Cardiac muscle cell (in vitro differentiated cells and primary cell): ENCODE data around the gene SLK. TPM values are rescaled to one million over a fixed set of nuclear protein-coding genes. Genes with fewer than 3 reads are reported as not detected.

Source experiments
- DNase-seq, 2 donors: peaks; one replicate each; pipeline versions ENCODE4 v3.0.0 to v3.0.0-alpha.2; 2010 to 2017; ENCODE audit warnings: low read depth in 1 of 2, low spot score in 1 of 2
- H3K27ac ChIP-seq: fragments of 200-600 bp; sonication (generic); 2 replicates; pipeline ENCODE4 v1.5.1; 2016
- H3K27me3 ChIP-seq: fragments of 200-600 bp; sonication (generic); 2 replicates; pipeline ENCODE4 v1.6.0; 2016; ENCODE audit warnings: control low read depth
- H3K36me3 ChIP-seq: fragments of 200-600 bp; sonication (generic); 2 replicates; pipeline ENCODE4 v1.5.1; 2016; ENCODE audit warnings: control low read depth
- H3K4me1 ChIP-seq: fragments of 200-600 bp; sonication (generic); 2 replicates; pipeline ENCODE4 v1.8.1; 2017; ENCODE audit warnings: low read depth, mild to moderate bottlenecking, mixed run types
- H3K4me3 ChIP-seq: fragments of 200-600 bp; sonication (generic); 2 replicates; pipeline ENCODE4 v1.5.1; 2016; ENCODE audit warnings: mild to moderate bottlenecking
- H3K9me3 ChIP-seq: fragments of 200-600 bp; sonication (generic); 2 replicates; pipeline ENCODE4 v1.5.1; 2017; ENCODE audit warnings: low read depth, mild to moderate bottlenecking, control low read depth
- CTCF ChIP-seq: IDR thresholded peaks from 2 replicates; pipeline ENCODE4 v1.5.1; 2012; ENCODE audit warnings: low read depth, mild to moderate bottlenecking, low read length
- polyA plus RNA-seq: library from polyadenylated mRNA; unstranded; fragments of >200 nt; fragmentation: Nextera tagmentation; extraction: Ambion mirVana; gene quantifications from 2 replicates; pipeline ENCODE4 v1.2.1, GENCODE V29; 2016
- total RNA-seq: library from RNA; depleted of rRNA; stranded (reverse); fragments of >200 nt; gene quantifications from 2 replicates; pipeline ENCODE4 v1.2.3, GENCODE V29; 2016

SLK gene
- total and polyA plus RNA-seq, 2 experiments from 2014 or later = 24.1 to 43.8 TPM

DNA sequence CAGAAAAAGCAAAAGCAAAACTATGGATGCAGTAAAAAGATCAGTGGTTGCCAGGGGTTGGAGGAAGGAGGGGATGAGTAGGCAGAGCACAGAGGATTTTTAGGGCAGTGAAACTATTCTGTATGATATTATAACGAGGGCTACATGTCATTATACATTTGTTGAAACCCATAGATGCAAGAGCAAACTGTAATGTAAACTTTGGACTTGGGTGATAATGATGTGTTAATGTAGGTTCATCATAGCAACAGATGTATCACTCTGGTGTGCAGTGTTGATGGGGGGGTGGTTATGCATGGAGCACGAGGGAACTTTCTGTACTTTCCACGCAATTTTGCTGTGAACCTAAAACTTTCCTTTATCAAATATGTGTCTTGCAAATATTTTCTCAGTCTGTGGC, 23.2 kb downstream of the SLK start:
- Histone ChIP-seq H3K4me1 (peaks cover 18% of the 10 kb centered on the region), H3K27me3 (no peaks in the 10 kb centered on the region), H3K4me3 (no peak overlapping the region), H3K27ac (no peak overlapping the region), H3K9me3 (no peaks in the 10 kb centered on the region), H3K36me3 (peaks cover 7% of the 10 kb centered on the region)
- no peak for DNase-seq
- no peak for TF ChIP-seq CTCF

- no peak for TF ChIP-seq CTCF
Observed at GRCh38 chr10:103990531-103990930, 23.6 kb downstream of the SLK start.

DNA sequence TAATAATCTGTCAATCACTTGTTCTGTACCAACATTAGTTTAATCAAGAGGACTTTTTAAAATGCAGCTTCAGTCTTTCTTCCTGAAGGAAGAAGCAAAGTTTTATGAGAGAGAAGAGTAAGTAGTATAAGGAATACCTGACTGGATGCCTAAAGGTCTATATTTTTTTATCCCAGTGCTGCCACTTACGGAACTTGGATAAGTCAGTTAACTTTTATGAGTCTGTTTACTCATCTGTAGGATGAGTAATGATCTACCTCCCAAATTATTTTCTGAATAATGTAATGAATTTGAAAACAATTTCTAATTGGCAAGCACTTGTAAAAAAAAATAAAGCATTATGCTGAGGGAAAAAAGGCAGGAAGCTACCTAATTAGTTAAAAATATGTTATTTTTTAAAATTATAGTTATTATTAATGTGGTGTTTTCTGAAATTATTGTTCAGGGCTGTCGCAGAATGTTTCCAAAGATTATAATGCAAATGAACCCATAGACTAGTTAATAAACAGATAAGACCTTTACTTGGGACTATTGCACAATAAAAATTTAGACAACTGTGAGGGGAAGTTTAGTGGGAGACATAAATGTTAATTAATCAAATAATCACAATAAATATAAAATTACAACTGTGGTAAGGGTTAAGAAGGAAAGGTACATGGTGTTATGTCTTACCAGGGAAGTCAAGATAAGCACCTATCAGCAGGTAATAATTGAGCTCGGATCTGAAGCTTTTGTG, 24.6 kb downstream of the SLK start:
- no peaks in the 10 kb centered on the region for H3K9me3 ChIP-seq
- peaks cover 18% of the 10 kb centered on the region for H3K4me1 ChIP-seq
- H3K27ac ChIP-seq = no peak overlapping the region
- H3K4me3 ChIP-seq = no peak overlapping the region
- peaks cover 7% of the 10 kb centered on the region for H3K36me3 ChIP-seq
- TF ChIP-seq CTCF = no peak
- DNase-seq = no peak
- H3K27me3 ChIP-seq = no peaks in the 10 kb centered on the region

More at GRCh38 chr10:103990531-103990930, 23.6 kb downstream of the SLK start:
- Histone ChIP-seq H3K4me3 (no peak overlapping the region), H3K27ac (no peak overlapping the region), H3K9me3 (no peaks in the 10 kb centered on the region), H3K27me3 (no peaks in the 10 kb centered on the region), H3K36me3 (peaks cover 7% of the 10 kb centered on the region), H3K4me1 (peaks cover 18% of the 10 kb centered on the region)
- DNase-seq = no peak

- Histone ChIP-seq H3K4me3 (no peak overlapping the region), H3K27me3 (no peaks in the 10 kb centered on the region), H3K4me1 (no peaks in the 10 kb centered on the region), H3K36me3 (peaks cover 20% of the 10 kb centered on the region), H3K9me3 (no peaks in the 10 kb centered on the region), H3K27ac (no peak overlapping the region)
- TF ChIP-seq CTCF = no peak
- no peak for DNase-seq
Observed at GRCh38 chr10:103995134-103995533, 28.2 kb downstream of the SLK start.

DNA sequence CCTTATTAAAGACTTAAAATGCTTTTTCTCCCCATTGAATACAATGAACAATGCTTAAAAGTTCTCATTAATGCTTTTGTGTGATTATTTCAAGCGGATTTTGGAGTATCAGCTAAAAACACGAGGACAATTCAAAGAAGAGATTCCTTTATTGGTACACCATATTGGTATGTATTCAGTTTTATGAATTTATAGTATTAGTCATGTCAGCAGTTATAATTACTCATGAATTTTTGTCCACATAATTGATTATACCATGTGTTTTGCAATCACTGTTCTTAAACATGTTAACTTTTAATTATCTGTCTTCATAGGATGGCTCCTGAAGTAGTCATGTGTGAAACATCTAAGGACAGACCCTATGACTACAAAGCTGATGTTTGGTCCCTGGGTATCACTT, 31.9 kb downstream of the SLK start:
- no peaks in the 10 kb centered on the region for H3K4me1 ChIP-seq
- H3K27me3 ChIP-seq = no peaks in the 10 kb centered on the region
- H3K27ac ChIP-seq = no peak overlapping the region
- H3K4me3 ChIP-seq = no peak overlapping the region
- DNase-seq = no peak
- no peak for TF ChIP-seq CTCF
- no peaks in the 10 kb centered on the region for H3K9me3 ChIP-seq
- H3K36me3 ChIP-seq = peaks cover 33% of the 10 kb centered on the region
